Measurements from ENCODE around the gene GARIN5B. TPM values are rescaled to one million over a fixed set of nuclear protein-coding genes. Genes with fewer than 3 reads are reported as not detected.
A peak's percentile ranks its signal among the peaks of the same experiment; 100 is the strongest.

Gene GARIN5B
- total RNA-seq, 1 experiment from 2014 or later, result 0.13 TPM

DNA sequence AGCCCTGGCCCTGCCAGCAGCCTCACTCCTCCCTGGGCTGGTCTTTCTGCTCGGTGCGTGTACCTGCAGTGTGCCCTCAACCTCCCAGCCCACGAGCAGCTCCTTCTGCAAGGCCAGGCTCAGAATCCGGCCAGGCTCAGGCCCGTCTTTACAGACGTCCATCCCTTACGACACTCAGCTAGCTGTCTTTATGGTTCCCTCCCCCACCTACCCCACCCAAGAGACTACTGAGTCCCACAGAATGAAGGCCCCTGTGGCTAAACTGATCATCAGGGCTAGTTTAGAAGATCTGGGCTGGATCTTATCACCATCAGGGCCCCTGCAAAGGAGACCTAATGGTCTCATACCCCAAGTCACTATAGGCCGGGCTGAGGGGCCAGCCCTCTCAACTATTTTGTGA lies 48.7 kb downstream of the GARIN5B start:
- DNase-seq, result peak; percentile 26
- Histone ChIP-seq H3K79me2 (ENCODE audit: insufficient read depth, low read length) (no peaks in the 10 kb centered on the region), H3K9ac (ENCODE audit: extremely low read depth, insufficient read length, low read length) (no peak overlapping the region), H2BK5ac (ENCODE audit: insufficient read length, low read length) (peak overlapping the region; percentile 55), H3K27ac (ENCODE audit: insufficient read length, low read depth, low read length) (no peak overlapping the region), H3K14ac (ENCODE audit: insufficient read depth, low read length) (no peak overlapping the region; the same call in 1 of the 2 replicates), H3K18ac (ENCODE audit: insufficient read length, low read depth, low read length) (no peak overlapping the region), H3K4ac (ENCODE audit: low read depth, low read length) (no peak overlapping the region), H3K23me2 (ENCODE audit: insufficient read length, low read depth, low read length, poor library complexity, severe bottlenecking) (no peaks in the 10 kb centered on the region), H2BK15ac (ENCODE audit: low read depth, low read length) (no peak overlapping the region), H2BK12ac (ENCODE audit: insufficient read length, low read depth, low read length) (no peak overlapping the region), H3K79me1 (ENCODE audit: insufficient read depth, low read depth, low read length, poor library complexity, severe bottlenecking) (no peaks in the 10 kb centered on the region), H3K4me2 (ENCODE audit: insufficient read depth, insufficient read length, low read length) (no peak overlapping the region), H2AK5ac (ENCODE audit: insufficient read length, low read length) (no peak overlapping the region), H2BK20ac (ENCODE audit: low read depth, low read length, poor library complexity, severe bottlenecking) (no peak overlapping the region), H4K20me1 (ENCODE audit: control insufficient read depth, insufficient read depth, insufficient read length) (no peaks in the 10 kb centered on the region), H4K8ac (replicated peaks; ENCODE audit: insufficient read length, low read depth, low read length) (no peak overlapping the region), H3K27me3 (ENCODE audit: insufficient read depth, low read length) (no peaks in the 10 kb centered on the region; the same call in 1 of the 2 replicates), H3K4me1 (ENCODE audit: insufficient read depth, low read length) (no peaks in the 10 kb centered on the region), H4K5ac (ENCODE audit: insufficient read length, low read depth, low read length) (no peak overlapping the region), H2BK120ac (ENCODE audit: low read depth, low read length, poor library complexity, severe bottlenecking) (no peak overlapping the region), H3K23ac (ENCODE audit: insufficient read length, low read depth, low read length) (no peak overlapping the region), H3K9me3 (ENCODE audit: control insufficient read depth, low read depth, low read length) (no peaks in the 10 kb centered on the region), H3K56ac (ENCODE audit: insufficient read length, low read depth, low read length) (no peak overlapping the region), H2AFZ (ENCODE audit: low read length) (no peak overlapping the region), H3T11ph (ENCODE audit: low read length) (no peak overlapping the region), H4K91ac (ENCODE audit: insufficient read length, low read depth, low read length) (no peak overlapping the region)
- Mint-ChIP-seq H3K27ac (peak overlapping the region in 2 of 3 experiments; percentile 44 to 85; a peak in 3 of 7 replicates), H3K4me1 (peaks cover 3 to 7% of the 10 kb centered on the region in 2 experiments; a peak in 3 of 4 replicates), H3K4me3 (no peak overlapping the region), H3K36me3 (ENCODE audit: insufficient read depth in 1 of 3, low read depth in 3 of 3) (peaks cover 4 to 10% (median 9%) of the 10 kb centered on the region in 3 experiments; a peak in 5 of 7 replicates), H3K9me3 (no peaks in the 10 kb centered on the region), H3K27me3 (ENCODE audit: low read depth) (peaks cover 3% of the 10 kb centered on the region)
- no CpG with 5 or more reads among the region's 8 CpGs for WGBS (ENCODE audit: extremely low coverage, insufficient read length, low lambda C conversion rate)
- TF ChIP-seq, protein P1, sequence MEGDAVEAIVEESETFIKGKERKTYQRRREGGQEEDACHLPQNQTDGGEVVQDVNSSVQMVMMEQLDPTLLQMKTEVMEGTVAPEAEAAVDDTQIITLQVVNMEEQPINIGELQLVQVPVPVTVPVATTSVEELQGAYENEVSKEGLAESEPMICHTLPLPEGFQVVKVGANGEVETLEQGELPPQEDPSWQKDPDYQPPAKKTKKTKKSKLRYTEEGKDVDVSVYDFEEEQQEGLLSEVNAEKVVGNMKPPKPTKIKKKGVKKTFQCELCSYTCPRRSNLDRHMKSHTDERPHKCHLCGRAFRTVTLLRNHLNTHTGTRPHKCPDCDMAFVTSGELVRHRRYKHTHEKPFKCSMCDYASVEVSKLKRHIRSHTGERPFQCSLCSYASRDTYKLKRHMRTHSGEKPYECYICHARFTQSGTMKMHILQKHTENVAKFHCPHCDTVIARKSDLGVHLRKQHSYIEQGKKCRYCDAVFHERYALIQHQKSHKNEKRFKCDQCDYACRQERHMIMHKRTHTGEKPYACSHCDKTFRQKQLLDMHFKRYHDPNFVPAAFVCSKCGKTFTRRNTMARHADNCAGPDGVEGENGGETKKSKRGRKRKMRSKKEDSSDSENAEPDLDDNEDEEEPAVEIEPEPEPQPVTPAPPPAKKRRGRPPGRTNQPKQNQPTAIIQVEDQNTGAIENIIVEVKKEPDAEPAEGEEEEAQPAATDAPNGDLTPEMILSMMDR (conservative IDR thresholded peaks at IDR 0.05), result no peak
